ENCODE measurements around the gene CAB39. TPM values are rescaled to one million over a fixed set of nuclear protein-coding genes. Genes with fewer than 3 reads are reported as not detected.

Gene CAB39
- polyA plus RNA-seq, 1 donor from 2014 or later: 118 TPM

GRCh38 chr2:230849633-230850357 lies 137.2 kb downstream of the CAB39 start:
- no peaks in the 10 kb centered on the region for H3K9me2 ChIP-seq (ENCODE audit: insufficient read depth, low read length)
- H4K20me1 ChIP-seq (ENCODE audit: insufficient read depth): no peaks in the 10 kb centered on the region
- no peak overlapping the region for H3K4me2 ChIP-seq (ENCODE audit: low read length)
- no peak overlapping the region for H2AFZ ChIP-seq (ENCODE audit: low read depth, low read length)
- TF ChIP-seq CTCF (IDR thresholded peaks at IDR 0.05; ENCODE audit: poor library complexity, severe bottlenecking): peak; percentile 37
- no peak for TF ChIP-seq EP300 (conservative IDR thresholded peaks at IDR 0.05; ENCODE audit: poor library complexity, severe bottlenecking)
- H3K4me3 ChIP-seq (ENCODE audit: low read length): no peak overlapping the region
- no peaks in the 10 kb centered on the region for H3K79me2 ChIP-seq (replicated peaks; ENCODE audit: insufficient read depth, low read length)
- no peaks in the 10 kb centered on the region for H3F3A ChIP-seq (ENCODE audit: insufficient read depth, low read length, poor library complexity, severe bottlenecking)
- H3K9me3 ChIP-seq (ENCODE audit: low read length): peaks cover 4% of the 10 kb centered on the region
- no peak overlapping the region for H3K27ac ChIP-seq (ENCODE audit: low read length)
- H3K36me3 ChIP-seq (ENCODE audit: insufficient read depth, low read length): no peaks in the 10 kb centered on the region
- H3K9ac ChIP-seq (ENCODE audit: low read length): no peak overlapping the region
- H3K27me3 ChIP-seq (ENCODE audit: insufficient read depth, low read depth, low read length): no peaks in the 10 kb centered on the region

GRCh38 chr2:230850358-230850658 lies 137.7 kb downstream of the CAB39 start:
- Histone ChIP-seq H3K27ac (ENCODE audit: low read length) (no peak overlapping the region), H3K36me3 (ENCODE audit: insufficient read depth, low read length) (no peaks in the 10 kb centered on the region), H3K27me3 (ENCODE audit: insufficient read depth, low read depth, low read length) (no peaks in the 10 kb centered on the region), H2AFZ (ENCODE audit: low read depth, low read length) (no peak overlapping the region), H4K20me1 (ENCODE audit: insufficient read depth) (no peaks in the 10 kb centered on the region), H3K9me3 (ENCODE audit: low read length) (peaks cover 4% of the 10 kb centered on the region), H3K9me2 (ENCODE audit: insufficient read depth, low read length) (no peaks in the 10 kb centered on the region), H3K79me2 (replicated peaks; ENCODE audit: insufficient read depth, low read length) (no peaks in the 10 kb centered on the region), H3K4me2 (ENCODE audit: low read length) (no peak overlapping the region), H3K4me3 (ENCODE audit: low read length) (no peak overlapping the region), H3F3A (ENCODE audit: insufficient read depth, low read length, poor library complexity, severe bottlenecking) (no peaks in the 10 kb centered on the region), H3K9ac (ENCODE audit: low read length) (no peak overlapping the region)
- TF ChIP-seq MXI1 (conservative IDR thresholded peaks at IDR 0.05; ENCODE audit: poor library complexity, severe bottlenecking): no peak

GRCh38 chr2:230852113-230852512 lies 139.5 kb downstream of the CAB39 start:
- TF ChIP-seq RAD21 (conservative IDR thresholded peaks at IDR 0.05): no peak
- TF ChIP-seq SMC3 (conservative IDR thresholded peaks at IDR 0.05; ENCODE audit: poor library complexity): no peak
- TF ChIP-seq TAF1 (IDR thresholded peaks at IDR 0.05; ENCODE audit: low read depth): no peak
- TF ChIP-seq EZH2 (IDR thresholded peaks at IDR 0.05; ENCODE audit: borderline replicate concordance, insufficient read depth, low read length, poor library complexity, severe bottlenecking): no peak
- TF ChIP-seq POLR2AphosphoS5 (IDR thresholded peaks at IDR 0.05): no peak
- TF ChIP-seq EP300 (conservative IDR thresholded peaks at IDR 0.05; ENCODE audit: poor library complexity, severe bottlenecking): no peak
- no peak for TF ChIP-seq CTCF (IDR thresholded peaks at IDR 0.05; ENCODE audit: poor library complexity, severe bottlenecking)
- no peak for TF ChIP-seq REST (IDR thresholded peaks at IDR 0.05; ENCODE audit: borderline replicate concordance)
- Histone ChIP-seq H4K20me1 (ENCODE audit: insufficient read depth) (no peaks in the 10 kb centered on the region), H3K4me3 (ENCODE audit: low read length) (no peak overlapping the region), H3K9me2 (ENCODE audit: insufficient read depth, low read length) (no peaks in the 10 kb centered on the region), H3K27me3 (ENCODE audit: insufficient read depth, low read depth, low read length) (no peaks in the 10 kb centered on the region), H3F3A (ENCODE audit: insufficient read depth, low read length, poor library complexity, severe bottlenecking) (no peaks in the 10 kb centered on the region), H3K4me2 (ENCODE audit: low read length) (no peak overlapping the region), H2AFZ (ENCODE audit: low read depth, low read length) (no peak overlapping the region), H3K27ac (ENCODE audit: low read length) (no peak overlapping the region), H3K9ac (ENCODE audit: low read length) (no peak overlapping the region), H3K9me3 (ENCODE audit: low read length) (no peaks in the 10 kb centered on the region), H3K79me2 (replicated peaks; ENCODE audit: insufficient read depth, low read length) (no peaks in the 10 kb centered on the region), H3K36me3 (ENCODE audit: insufficient read depth, low read length) (no peaks in the 10 kb centered on the region)

All from neural cell (in vitro differentiated cells).